Measurements from ENCODE around the gene TFCP2.
"Not testable (repeated sequence)": the region's sequence is repeated elsewhere in the genome, so short reads cannot be mapped to it uniquely, and the experiment has no call there.

The TFCP2 gene, protein sequence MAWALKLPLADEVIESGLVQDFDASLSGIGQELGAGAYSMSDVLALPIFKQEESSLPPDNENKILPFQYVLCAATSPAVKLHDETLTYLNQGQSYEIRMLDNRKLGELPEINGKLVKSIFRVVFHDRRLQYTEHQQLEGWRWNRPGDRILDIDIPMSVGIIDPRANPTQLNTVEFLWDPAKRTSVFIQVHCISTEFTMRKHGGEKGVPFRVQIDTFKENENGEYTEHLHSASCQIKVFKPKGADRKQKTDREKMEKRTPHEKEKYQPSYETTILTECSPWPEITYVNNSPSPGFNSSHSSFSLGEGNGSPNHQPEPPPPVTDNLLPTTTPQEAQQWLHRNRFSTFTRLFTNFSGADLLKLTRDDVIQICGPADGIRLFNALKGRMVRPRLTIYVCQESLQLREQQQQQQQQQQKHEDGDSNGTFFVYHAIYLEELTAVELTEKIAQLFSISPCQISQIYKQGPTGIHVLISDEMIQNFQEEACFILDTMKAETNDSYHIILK
- total RNA-seq = 6.8 to 45.6 (median 26.2) reads per million in 17 experiments

GRCh38 chr12:51172515-51173431 is at the start of gene TFCP2:
Gene TFCP2, minus strand, starts transcription at chr12:51173135. Its CDS starts 713 bp downstream, at chr12:51172422.
- DNase-seq = peak; percentile 96 to 99 (median 98)

DNA sequence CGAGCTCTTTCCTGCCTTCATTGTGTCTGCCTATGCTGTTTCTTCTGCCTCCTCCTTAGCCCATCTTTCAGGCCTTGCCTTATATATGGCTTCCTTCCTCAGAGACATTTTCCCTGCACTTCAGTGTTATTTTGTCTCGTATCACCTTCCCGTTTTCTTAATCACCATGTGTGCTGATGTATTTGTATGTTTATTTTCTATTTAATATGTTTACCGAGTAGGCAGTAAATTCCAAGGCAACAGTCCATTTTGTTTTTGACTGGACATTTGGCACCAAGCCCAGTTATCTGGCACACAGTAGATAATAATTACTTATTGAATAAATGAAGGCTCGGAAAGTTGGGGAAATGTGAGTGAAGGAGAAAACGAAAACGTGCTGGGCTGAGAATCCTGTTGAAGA is 49.5 kb upstream of the TFCP2 start:
- DNase-seq = no peak

GRCh38 chr12:51219857-51220256 is 46.9 kb upstream of the TFCP2 start:
- DNase-seq = not testable (repeated sequence)

- DNase-seq = no peak
Observed at GRCh38 chr12:51219322-51219721, 46.4 kb upstream of the TFCP2 start.

GRCh38 chr12:51218607-51219161 is 45.7 kb upstream of the TFCP2 start:
- no peak for DNase-seq

DNA sequence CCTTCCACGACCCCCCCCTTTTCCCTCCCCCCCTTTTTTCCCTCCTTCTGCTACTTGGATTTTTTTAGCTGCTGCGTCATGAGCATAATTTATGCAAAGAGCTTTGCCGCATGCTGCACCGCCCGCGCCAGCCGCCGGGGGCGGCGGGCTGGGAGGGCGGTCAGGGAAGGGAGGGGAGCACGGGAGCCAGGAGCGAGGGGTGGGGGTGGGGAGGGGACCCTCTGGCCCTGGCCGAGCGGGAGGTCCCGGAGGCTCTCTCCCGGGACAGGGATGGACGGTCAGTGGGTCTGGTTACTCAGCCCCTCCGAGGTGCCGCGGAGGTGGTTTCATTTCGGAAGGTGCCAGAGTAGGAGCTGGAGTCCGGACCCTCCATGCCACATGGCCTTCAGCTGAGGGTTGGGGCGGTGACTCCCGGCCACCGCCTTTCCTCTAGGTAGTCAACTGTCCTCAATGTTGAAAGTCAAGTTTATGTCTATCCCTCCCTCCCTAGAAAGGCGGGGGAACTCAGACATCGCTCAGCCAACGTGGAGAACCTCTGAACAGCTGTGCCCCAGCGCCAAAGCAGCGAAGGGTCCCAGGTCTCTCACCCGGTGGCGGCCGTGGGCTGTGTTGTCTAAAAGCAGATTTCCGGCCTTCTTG is 45.2 kb upstream of the TFCP2 start, which contains the start of gene POU6F1:
Gene POU6F1 (minus strand): TSS at position 95 of the 639 bp plus-strand sequence. CDS start 11,226 bp downstream, outside the sequence.
- DNase-seq = peak; percentile 75 to 88 (median 84)

DNA sequence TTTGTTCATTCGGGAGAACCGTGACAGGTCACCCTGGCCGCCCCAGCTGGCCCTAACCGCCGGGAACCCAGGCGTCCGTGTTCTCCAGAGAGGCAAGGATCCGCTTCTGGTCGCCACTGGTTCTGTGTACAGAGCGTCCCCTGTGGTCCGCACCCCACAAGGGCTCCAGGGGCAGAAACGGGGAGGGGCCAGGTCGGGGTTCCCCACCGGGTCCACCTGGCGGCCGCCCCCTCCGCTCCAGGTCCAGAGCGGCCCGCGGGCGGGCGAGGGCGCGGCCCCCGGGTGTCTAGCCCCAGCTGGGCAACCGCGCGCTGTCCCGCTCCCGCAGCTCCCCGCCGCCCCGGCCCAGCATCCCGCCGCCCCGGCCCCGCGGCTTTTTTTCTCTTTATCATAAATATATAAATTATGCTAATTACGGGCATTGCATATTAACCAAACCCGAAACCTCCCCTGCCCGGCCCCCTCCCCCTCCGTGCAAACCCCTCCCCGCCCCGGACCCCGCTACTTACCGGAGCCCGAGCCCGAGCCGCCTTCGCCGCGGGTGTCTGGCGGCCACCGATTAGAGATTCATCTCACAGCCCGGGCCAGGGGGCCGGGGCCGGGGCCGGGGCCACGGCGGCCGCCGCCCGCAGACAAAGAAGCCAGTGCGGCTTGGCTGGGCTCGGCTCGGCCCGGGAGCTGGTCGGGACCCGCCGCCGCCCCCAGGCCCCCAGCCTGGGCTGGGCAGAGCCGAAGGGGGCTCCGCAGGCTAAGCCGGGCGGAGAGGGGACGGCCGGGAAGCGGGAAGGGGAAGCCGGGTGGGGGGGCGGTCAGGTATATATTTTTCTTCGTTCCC is 44.4 kb upstream of the TFCP2 start:
- DNase-seq = peak; percentile 8 to 50 (median 28)

- no peak for DNase-seq
Observed at GRCh38 chr12:51216642-51217041, 43.7 kb upstream of the TFCP2 start.

DNA sequence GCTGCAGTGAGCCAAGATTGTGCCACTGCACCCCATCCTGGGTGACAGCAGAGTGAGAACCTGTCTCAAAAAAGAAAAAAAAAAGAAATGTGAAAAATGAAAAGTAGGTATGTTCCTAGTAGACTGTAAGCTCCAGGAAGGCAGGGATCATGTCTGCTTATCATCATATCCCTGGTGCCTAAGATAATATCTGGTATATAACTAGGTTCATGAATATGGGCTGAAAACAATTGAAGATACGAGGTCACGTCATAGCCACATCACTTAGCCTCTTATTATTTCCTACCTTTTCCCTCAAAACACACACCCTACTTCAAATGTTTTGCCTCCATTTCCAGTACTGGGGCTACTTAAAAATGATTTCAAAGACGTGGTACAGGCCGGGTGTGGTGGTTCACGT is 42.0 kb upstream of the TFCP2 start:
- DNase-seq = no peak

- DNase-seq = no peak
Observed at GRCh38 chr12:51210690-51211395, 37.9 kb upstream of the TFCP2 start.

- no peak for DNase-seq
Observed at GRCh38 chr12:51209259-51209658, 36.3 kb upstream of the TFCP2 start.

GRCh38 chr12:51208016-51208660 is 35.2 kb upstream of the TFCP2 start:
- DNase-seq = no peak

- no peak for DNase-seq
Observed at GRCh38 chr12:51205350-51205749, 32.4 kb upstream of the TFCP2 start.

DNA sequence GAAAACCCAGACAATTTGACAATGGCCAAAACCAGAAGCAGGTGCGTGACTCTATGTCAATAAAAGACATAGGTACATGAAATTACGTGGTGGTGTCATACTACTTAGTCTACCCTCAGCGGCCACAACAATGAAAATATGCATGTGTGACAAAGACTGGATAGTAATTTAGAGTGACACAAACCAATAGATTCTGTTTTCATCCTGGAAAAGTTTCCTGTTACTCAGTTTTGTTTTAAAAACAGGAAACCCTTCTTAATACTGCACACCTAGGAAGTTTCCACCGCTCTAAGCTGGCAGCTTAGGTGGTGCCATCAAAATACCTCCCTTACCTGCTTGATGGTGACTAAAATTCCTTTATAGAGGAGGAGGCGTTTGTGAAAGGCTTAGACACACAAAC is 29.8 kb upstream of the TFCP2 start:
- no peak for DNase-seq

- DNase-seq = no peak
Observed at GRCh38 chr12:51200806-51201205, 27.9 kb upstream of the TFCP2 start.

- no peak for DNase-seq
Observed at GRCh38 chr12:51200156-51200555, 27.2 kb upstream of the TFCP2 start.

DNA sequence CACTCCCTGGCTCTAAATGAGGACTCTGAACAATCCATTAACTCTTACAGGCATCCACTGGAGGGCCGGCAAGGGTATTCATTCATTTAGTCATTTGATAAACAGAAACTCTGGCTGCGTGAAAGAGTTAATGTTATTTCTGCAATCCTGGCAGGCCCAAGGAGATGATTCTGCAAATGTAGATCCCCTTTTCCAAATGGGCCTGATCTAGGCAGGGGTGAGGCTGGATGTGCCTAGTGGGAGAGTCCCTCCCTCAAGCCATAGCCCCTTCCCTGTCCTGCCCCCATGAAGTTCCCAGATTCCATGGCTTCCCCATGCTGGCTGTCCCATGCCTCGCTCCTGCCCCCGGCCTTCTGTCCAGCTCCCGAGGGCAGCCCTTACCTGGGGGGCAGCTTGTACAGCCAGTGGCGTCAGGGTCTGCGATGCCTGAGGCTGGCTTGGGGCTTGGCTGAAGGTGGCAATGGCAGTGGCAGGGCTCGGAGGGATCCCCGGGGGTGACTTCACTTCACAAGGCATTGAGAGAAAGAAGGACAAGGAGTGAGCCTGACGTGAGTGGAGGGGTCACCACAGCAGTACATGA is 26.5 kb upstream of the TFCP2 start:
- DNase-seq = peak; percentile 29 to 64 (median 50)

DNA sequence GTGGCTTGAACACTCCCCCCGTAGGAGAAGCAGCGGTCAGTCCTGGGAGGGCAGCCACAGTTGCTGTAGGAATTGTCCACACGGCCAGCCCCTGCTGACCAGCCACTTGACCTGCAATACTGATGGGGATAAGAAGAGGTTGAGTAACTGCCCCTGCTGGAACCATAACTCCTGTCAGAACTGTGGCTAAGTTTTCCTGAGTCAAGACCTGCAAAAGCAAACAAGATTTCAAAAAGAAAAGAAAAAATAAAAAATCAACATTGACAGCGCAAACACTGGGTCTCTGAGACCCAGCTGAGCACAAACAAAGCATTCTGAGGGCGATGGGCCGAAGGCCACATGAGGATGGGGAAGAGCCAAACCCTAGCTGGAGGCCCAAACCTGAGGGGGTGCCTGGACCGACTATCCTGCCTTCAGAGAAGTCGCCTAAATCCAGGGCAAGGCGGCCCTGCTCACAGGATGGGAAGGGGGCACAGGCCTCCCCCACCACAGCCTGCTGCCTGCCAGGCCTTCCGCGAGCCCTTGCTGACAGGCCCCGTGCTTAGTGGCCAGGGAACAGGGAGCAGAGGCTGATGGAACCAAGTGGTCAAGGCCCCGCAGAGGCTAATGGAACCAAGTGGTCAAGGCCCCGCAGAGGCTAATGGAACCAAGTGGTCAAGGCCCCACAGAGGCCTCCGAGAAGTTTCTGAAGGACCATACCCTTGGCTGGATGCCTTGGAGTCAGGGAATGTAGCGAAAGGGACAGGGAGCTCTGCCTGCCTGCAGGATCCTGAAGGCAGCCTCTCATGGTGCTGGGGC is 25.8 kb upstream of the TFCP2 start:
- no peak for DNase-seq

Measured in suppressor macrophage (primary cell).